H9 (cell line): ENCODE data around the gene CNDP1. TPM values are rescaled to one million over a fixed set of nuclear protein-coding genes. Genes with fewer than 3 reads are reported as not detected.
A peak's percentile ranks its signal among the peaks of the same experiment; 100 is the strongest.

Source experiments
- DNase-seq: peaks from one replicate; pipeline ENCODE4 v3.0.0-alpha.2; 2017
- H2AFZ ChIP-seq: one replicate; pipeline ENCODE4 v1.6.1; 2013; ENCODE audit warnings: mild to moderate bottlenecking, low read length, control low read depth, moderate library complexity
- H2AK5ac ChIP-seq: 2 replicates; pipeline ENCODE4 v1.6.1; 2013; ENCODE audit warnings: low read length, control low read depth, mixed read lengths; ENCODE audit not compliant: insufficient read length
- H2BK120ac ChIP-seq: one replicate; pipeline ENCODE4 v1.6.1; 2013; ENCODE audit warnings: low read depth, mild to moderate bottlenecking, low read length, control low read depth, inconsistent platforms; ENCODE audit not compliant: poor library complexity, severe bottlenecking
- H2BK12ac ChIP-seq: 2 replicates; pipeline ENCODE4 v1.6.1; 2013; ENCODE audit warnings: low read length, control low read depth, mixed read lengths, low read depth; ENCODE audit not compliant: insufficient read length
- H2BK15ac ChIP-seq: 2 replicates; pipeline ENCODE4 v1.6.1; 2013; ENCODE audit warnings: low read depth, low read length, control low read depth
- H2BK20ac ChIP-seq: one replicate; pipeline ENCODE4 v1.6.1; 2013; ENCODE audit warnings: low read depth, mild to moderate bottlenecking, low read length, control low read depth, inconsistent platforms; ENCODE audit not compliant: poor library complexity, severe bottlenecking
- H2BK5ac ChIP-seq: 2 replicates; pipeline ENCODE4 v1.6.1; 2013; ENCODE audit warnings: low read length, control low read depth, mixed read lengths; ENCODE audit not compliant: insufficient read length
- H3K14ac ChIP-seq: 2 replicates; pipeline ENCODE4 v1.6.1; 2013; ENCODE audit warnings: low read length, control low read depth; ENCODE audit not compliant: insufficient read depth
- H3K18ac ChIP-seq: 2 replicates; pipeline ENCODE4 v1.6.1; 2013; ENCODE audit warnings: low read depth, mild to moderate bottlenecking, mixed read lengths, low read length, control low read depth; ENCODE audit not compliant: insufficient read length
- H3K23ac ChIP-seq: 2 replicates; pipeline ENCODE4 v1.6.1; 2013; ENCODE audit warnings: low read length, control low read depth, mixed read lengths, low read depth; ENCODE audit not compliant: insufficient read length
- H3K23me2 ChIP-seq: 2 replicates; pipeline ENCODE4 v1.6.1; 2013; ENCODE audit warnings: low read depth, mild to moderate bottlenecking, mixed read lengths, low read length, control low read depth; ENCODE audit not compliant: insufficient read length, poor library complexity, severe bottlenecking
- H3K27ac ChIP-seq: 2 replicates; pipeline ENCODE4 v1.5.1; 2013; ENCODE audit warnings: low read length, control low read depth, mixed read lengths, low read depth; ENCODE audit not compliant: insufficient read length
- H3K27me3 ChIP-seq: 2 replicates; pipeline ENCODE4 v1.6.1; 2013; ENCODE audit warnings: low read length, control low read depth, inconsistent platforms; ENCODE audit not compliant: insufficient read depth
- H3K4ac ChIP-seq: 2 replicates; pipeline ENCODE4 v1.6.1; 2013; ENCODE audit warnings: low read depth, mild to moderate bottlenecking, control low read depth, inconsistent platforms, low read length, moderate library complexity
- H3K4me1 ChIP-seq: 2 replicates; pipeline ENCODE4 v1.6.1; 2013; ENCODE audit warnings: low read length, control low read depth, inconsistent platforms; ENCODE audit not compliant: insufficient read depth
- H3K4me2 ChIP-seq: 2 replicates; pipeline ENCODE4 v1.6.1; 2013; ENCODE audit warnings: low read length, control low read depth, mixed read lengths; ENCODE audit not compliant: insufficient read length, insufficient read depth
- H3K56ac ChIP-seq: 2 replicates; pipeline ENCODE4 v1.6.1; 2013; ENCODE audit warnings: low read depth, mild to moderate bottlenecking, mixed read lengths, low read length, control low read depth; ENCODE audit not compliant: insufficient read length
- H3K79me1 ChIP-seq: 2 replicates; pipeline ENCODE4 v1.6.1; 2013; ENCODE audit warnings: low read depth, mild to moderate bottlenecking, moderate library complexity, low read length, control low read depth, inconsistent platforms; ENCODE audit not compliant: insufficient read depth, poor library complexity, severe bottlenecking
- H3K79me2 ChIP-seq: 2 replicates; pipeline ENCODE4 v1.6.1; 2013; ENCODE audit warnings: low read length, control low read depth, inconsistent platforms; ENCODE audit not compliant: insufficient read depth
- H3K9ac ChIP-seq: 2 replicates; pipeline ENCODE4 v1.6.1; 2013; ENCODE audit warnings: low read length, control low read depth, mixed read lengths; ENCODE audit not compliant: insufficient read length; ENCODE audit errors: extremely low read depth
- H3K9me3 ChIP-seq: one replicate; pipeline ENCODE4 v1.6.1; 2013; ENCODE audit warnings: low read depth, low read length, inconsistent platforms; ENCODE audit not compliant: control insufficient read depth
- H3T11ph ChIP-seq: one replicate; pipeline ENCODE4 v1.6.1; 2013; ENCODE audit warnings: mild to moderate bottlenecking, low read length, control low read depth, inconsistent platforms
- H4K20me1 ChIP-seq: one replicate; pipeline ENCODE4 v1.6.1; 2013; ENCODE audit not compliant: control insufficient read depth, insufficient read length, insufficient read depth
- H4K5ac ChIP-seq: 2 replicates; pipeline ENCODE4 v1.6.1; 2013; ENCODE audit warnings: low read depth, mild to moderate bottlenecking, mixed read lengths, low read length, control low read depth; ENCODE audit not compliant: insufficient read length
- H4K8ac ChIP-seq: replicated peaks from 2 replicates; pipeline ENCODE4 v1.6.1; 2013; ENCODE audit warnings: low read length, control low read depth, mixed read lengths, low read depth; ENCODE audit not compliant: insufficient read length
- H4K91ac ChIP-seq: 2 replicates; pipeline ENCODE4 v1.6.1; 2013; ENCODE audit warnings: low read depth, mild to moderate bottlenecking, moderate library complexity, mixed read lengths, low read length, control low read depth; ENCODE audit not compliant: insufficient read length
- H3K27ac Mint-ChIP-seq, 3 experiments: 2 replicates in 2 of 3; 3 replicates in 1 of 3; pipeline ENCODE4 v1.8.0; 2020 to 2021; ENCODE audit warnings: mixed read lengths in 3 of 3, mild to moderate bottlenecking in 1 of 3, moderate library complexity in 1 of 3
- H3K27me3 Mint-ChIP-seq: 2 replicates; pipeline ENCODE4 v1.8.0; 2021; ENCODE audit warnings: low read depth, mild to moderate bottlenecking, moderate library complexity, mixed read lengths
- H3K36me3 Mint-ChIP-seq, 3 experiments: 2 replicates in 2 of 3; 3 replicates in 1 of 3; pipeline ENCODE4 v1.8.0; 2020 to 2021; ENCODE audit warnings: low read depth in 3 of 3, mixed read lengths in 3 of 3; ENCODE audit not compliant: insufficient read depth in 1 of 3
- H3K4me1 Mint-ChIP-seq, 2 experiments: 2 replicates each; pipeline ENCODE4 v1.8.0; 2020; ENCODE audit warnings: mixed read lengths in 2 of 2
- H3K4me3 Mint-ChIP-seq, 2 experiments: 2 replicates in 1 of 2; 3 replicates in 1 of 2; pipeline ENCODE4 v1.8.0; 2020 to 2021; ENCODE audit warnings: mild to moderate bottlenecking in 2 of 2, mixed read lengths in 2 of 2, moderate library complexity in 1 of 2
- H3K9me3 Mint-ChIP-seq, 2 experiments: 2 replicates in 1 of 2; 3 replicates in 1 of 2; pipeline ENCODE4 v1.8.0; 2020; ENCODE audit warnings: mild to moderate bottlenecking in 2 of 2, mixed read lengths in 2 of 2, moderate library complexity in 1 of 2
- CTCF ChIP-seq: fragments of 200-600 bp; sonication (generic); conservative IDR thresholded peaks from 3 replicates; pipeline ENCODE4 v1.8.0; 2021; ENCODE audit warnings: antibody characterized with exemption, mild to moderate bottlenecking
- WGBS: extraction: QIAGEN DNeasy Blood & Tissue Kit; methylation state at CpG from one replicate; pipeline ENCODE4 v1.1.7; 2013; ENCODE audit warnings: missing lambda C conversion rate, low lambda C conversion rate, mixed read lengths; ENCODE audit not compliant: insufficient read length; ENCODE audit errors: extremely low coverage; 5-methylcytosine and 5-hydroxymethylcytosine counted together
- total RNA-seq: library from RNA; stranded (reverse); gene quantifications from 2 replicates; pipeline ENCODE4 v1.2.1, GENCODE V29; 2021

Gene CNDP1
- total RNA-seq, 1 experiment from 2014 or later, result not detected

- no peak overlapping the region for H3K9ac ChIP-seq
- H2BK120ac ChIP-seq, result no peak overlapping the region
- no peak overlapping the region for H3K56ac ChIP-seq
- Mint-ChIP-seq H3K27ac (peak overlapping the region in 1 of 3 experiments; percentile 80; a peak in 1 of 7 replicates), H3K36me3 (peaks cover 63 to 79% (median 77%) of the 10 kb centered on the region in 3 experiments), H3K27me3 (peaks cover 1% of the 10 kb centered on the region; the same call in 1 of the 2 replicates), H3K9me3 (peaks cover 5 to 19% of the 10 kb centered on the region in 2 experiments; a peak in 4 of 5 replicates), H3K4me1 (peaks cover 0 to 5% of the 10 kb centered on the region in 2 experiments; a peak in 1 of 4 replicates), H3K4me3 (no peak overlapping the region)
- no peak overlapping the region for H3K4me2 ChIP-seq
- no peaks in the 10 kb centered on the region for H3K79me2 ChIP-seq
- no peak overlapping the region for H2BK15ac ChIP-seq
- WGBS, result no CpG with 5 or more reads among the region's 14 CpGs
- H2BK12ac ChIP-seq, result no peak overlapping the region
- no peak overlapping the region for H2BK5ac ChIP-seq
- H4K5ac ChIP-seq, result no peak overlapping the region
- H2AK5ac ChIP-seq, result no peak overlapping the region
- no peak overlapping the region for H3K4ac ChIP-seq
- no peaks in the 10 kb centered on the region for H3K79me1 ChIP-seq
- no peak overlapping the region for H3K23ac ChIP-seq
- H2AFZ ChIP-seq, result no peak overlapping the region
- H4K8ac ChIP-seq, result no peak overlapping the region
- no peaks in the 10 kb centered on the region for H4K20me1 ChIP-seq
- no peak overlapping the region for H3K18ac ChIP-seq
- H3K23me2 ChIP-seq, result no peaks in the 10 kb centered on the region
- H2BK20ac ChIP-seq, result no peak overlapping the region
- DNase-seq, result peak; percentile 10
- H3K4me1 ChIP-seq, result no peaks in the 10 kb centered on the region
- no peak overlapping the region for H3T11ph ChIP-seq
- H3K27me3 ChIP-seq, result no peaks in the 10 kb centered on the region
- TF ChIP-seq CTCF, result no peak
- H3K9me3 ChIP-seq, result no peaks in the 10 kb centered on the region
- no peak overlapping the region for H3K14ac ChIP-seq
- H4K91ac ChIP-seq, result no peak overlapping the region
- H3K27ac ChIP-seq, result no peak overlapping the region
These were observed 14.0 kb upstream of the CNDP1 start for GRCh38 chr18:74520096-74520833.
